Activated CD4-positive, alpha-beta T cell treated with anti-CD3 and anti-CD28 coated beads, Interleukin-2, amount 10 ng/mL, durations not matched to agents 24 days and 14 days (primary cell): Measurements from ENCODE around the gene PSME3. TPM values are rescaled to one million over a fixed set of nuclear protein-coding genes. Genes with fewer than 3 reads are reported as not detected.
"Not testable (repeated sequence)": the region's sequence is repeated elsewhere in the genome, so short reads cannot be mapped to it uniquely, and the experiment has no call there.

Experiments
- DNase-seq: peaks from one replicate; pipeline ENCODE4 v3.0.0; 2022
- H3K27ac Mint-ChIP-seq: one replicate; pipeline ENCODE4 v1.8.0; 2022; ENCODE audit warnings: mild to moderate bottlenecking, mixed read lengths
- H3K27me3 Mint-ChIP-seq: one replicate; pipeline ENCODE4 v1.8.0; 2022; ENCODE audit warnings: mixed read lengths
- H3K36me3 Mint-ChIP-seq: one replicate; pipeline ENCODE4 v1.8.0; 2022; ENCODE audit warnings: low read depth, mild to moderate bottlenecking, mixed read lengths
- H3K4me1 Mint-ChIP-seq: one replicate; pipeline ENCODE4 v1.8.0; 2021; ENCODE audit warnings: mixed read lengths
- H3K4me3 Mint-ChIP-seq: one replicate; pipeline ENCODE4 v1.8.0; 2022; ENCODE audit warnings: mild to moderate bottlenecking, moderate library complexity, mixed read lengths
- H3K9me3 Mint-ChIP-seq: one replicate; pipeline ENCODE4 v1.8.0; 2021; ENCODE audit warnings: mixed read lengths
- intact Hi-C: fragments of 100-400 bp; cut with micrococcal nuclease; formaldehyde crosslinking; loops from one replicate; pipeline ENCODE4 v1.15.1; 2023
- total RNA-seq: library from RNA; stranded (reverse); gene quantifications from 2 replicates; pipeline ENCODE4 v1.2.3, GENCODE V29; 2022

PSME3 gene
- total RNA-seq, 1 donor from 2014 or later, result 232 TPM

- Mint-ChIP-seq H3K36me3 (no peaks in the 10 kb centered on the region), H3K4me1 (peaks cover 2% of the 10 kb centered on the region), H3K27me3 (peaks cover 4% of the 10 kb centered on the region), H3K27ac (no peak overlapping the region), H3K4me3 (no peak overlapping the region), H3K9me3 (no peaks in the 10 kb centered on the region)
- DNase-seq, result no peak
- intact Hi-C loops, result no loop called here
Measured at GRCh38 chr17:42882166-42882565, 49.0 kb downstream of the PSME3 start.

DNA sequence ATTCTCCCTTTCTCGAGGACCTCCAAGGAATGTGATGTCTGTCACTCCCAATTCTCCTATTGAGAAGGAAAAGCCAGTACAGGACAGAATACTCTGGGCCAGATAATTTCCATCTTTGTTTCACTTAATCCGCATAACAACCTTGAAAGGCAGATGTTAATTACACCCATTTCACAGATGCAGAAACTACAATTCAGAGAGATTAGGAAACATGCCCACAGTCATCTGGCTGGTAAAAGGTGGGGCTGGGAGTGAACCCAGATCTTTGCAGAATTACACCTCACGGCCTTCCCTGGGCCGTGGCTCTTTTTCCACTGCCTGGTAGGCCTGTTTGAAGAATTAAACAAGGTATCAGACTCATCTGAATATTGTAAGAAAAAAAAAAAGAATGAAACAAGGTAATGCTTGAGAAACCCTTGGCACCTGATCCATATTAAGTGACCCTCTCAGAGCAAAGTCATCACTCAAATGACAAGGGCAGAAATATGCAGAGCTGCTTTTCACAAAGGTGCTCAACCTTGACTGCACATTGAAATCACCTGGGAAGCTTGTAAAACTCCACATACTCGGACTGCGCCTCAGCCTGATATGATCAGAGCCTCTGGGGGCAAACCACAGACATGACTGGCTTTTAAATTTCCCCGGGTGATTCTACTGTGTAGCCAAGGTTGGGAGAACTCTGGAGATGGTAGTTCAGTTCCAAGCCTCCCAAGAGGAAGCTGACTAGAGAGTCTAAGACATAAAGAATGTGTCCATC lies 50.8 kb downstream of the PSME3 start:
- H3K4me1 Mint-ChIP-seq, result peaks cover 2% of the 10 kb centered on the region
- DNase-seq, result no peak
- no peaks in the 10 kb centered on the region for H3K36me3 Mint-ChIP-seq
- peaks cover 4% of the 10 kb centered on the region for H3K27me3 Mint-ChIP-seq
- intact Hi-C loops, result no loop called here
- no peak overlapping the region for H3K4me3 Mint-ChIP-seq
- no peaks in the 10 kb centered on the region for H3K9me3 Mint-ChIP-seq
- no peak overlapping the region for H3K27ac Mint-ChIP-seq

DNA sequence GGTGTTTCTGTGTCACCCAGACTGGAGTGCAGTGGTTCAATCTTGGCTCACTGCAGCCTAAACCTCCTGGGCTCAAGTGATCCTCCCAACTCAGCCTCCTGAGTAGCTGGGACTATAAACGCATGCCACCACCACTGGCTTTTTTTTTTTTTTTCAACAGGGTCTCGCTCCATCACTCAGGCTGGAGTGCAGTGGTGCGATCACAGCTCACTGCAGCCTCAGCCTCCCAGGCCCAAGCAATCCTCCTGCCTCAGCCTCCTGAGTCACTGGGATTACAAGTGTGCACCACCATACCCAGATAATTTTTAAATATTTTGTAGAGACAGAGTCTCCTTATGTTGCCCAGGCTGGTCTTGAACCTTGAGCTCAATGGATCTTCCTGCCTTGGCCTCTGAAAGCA lies 52.6 kb downstream of the PSME3 start:
- H3K9me3 Mint-ChIP-seq, H3K27ac Mint-ChIP-seq, DNase-seq, H3K4me1 Mint-ChIP-seq, intact Hi-C loops, H3K27me3 Mint-ChIP-seq, H3K4me3 Mint-ChIP-seq, H3K36me3 Mint-ChIP-seq: not testable (repeated sequence)

DNA sequence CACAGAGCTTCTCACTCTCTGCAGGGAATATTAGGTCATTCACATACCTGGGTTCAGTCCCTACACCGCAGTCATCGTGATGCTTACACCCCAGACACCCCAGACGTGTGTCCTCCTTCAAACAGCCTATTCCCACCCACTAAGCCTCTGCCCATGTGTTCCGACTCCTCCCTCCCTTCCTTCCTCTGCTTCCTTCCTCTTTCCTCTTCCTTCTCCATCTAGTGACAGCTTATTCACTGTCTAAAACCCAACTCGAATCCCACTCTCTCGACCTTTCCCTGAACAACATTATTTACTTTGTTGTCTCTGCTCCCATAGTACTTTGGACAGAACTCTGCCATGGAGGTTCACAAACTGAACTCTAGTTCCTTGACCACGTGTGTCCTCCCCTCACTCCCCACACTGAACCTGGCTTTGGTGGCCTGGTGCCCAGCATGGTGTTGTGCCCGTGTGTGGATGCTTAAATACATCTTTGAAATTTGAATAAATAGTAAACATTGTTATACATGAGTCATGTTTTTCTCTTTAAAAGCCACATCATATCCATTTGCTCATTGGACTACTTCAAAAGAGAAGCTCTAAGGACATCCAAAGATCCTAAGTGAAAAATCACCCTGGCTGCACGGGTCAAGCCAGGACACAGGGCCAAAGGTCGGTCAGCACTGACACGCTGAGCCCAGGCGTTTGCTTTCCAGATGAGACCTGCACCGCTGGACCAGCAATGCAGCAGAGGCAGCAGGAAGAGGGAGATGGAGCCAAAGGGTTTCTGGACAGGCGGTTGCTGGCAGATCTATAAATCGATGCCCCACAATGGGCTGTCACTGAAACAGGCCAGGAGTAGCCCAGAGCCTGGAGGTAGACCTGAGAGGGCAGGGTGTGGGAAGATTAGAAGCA lies 53.3 kb downstream of the PSME3 start:
- Mint-ChIP-seq H3K27me3 (peaks cover 5% of the 10 kb centered on the region), H3K9me3 (no peaks in the 10 kb centered on the region), H3K4me3 (no peak overlapping the region), H3K4me1 (peaks cover 2% of the 10 kb centered on the region), H3K36me3 (no peaks in the 10 kb centered on the region), H3K27ac (no peak overlapping the region)
- intact Hi-C loops, result no loop called here
- no peak for DNase-seq

- H3K27ac Mint-ChIP-seq, result no peak overlapping the region
- intact Hi-C loops, result no loop called here
- H3K4me3 Mint-ChIP-seq, result no peak overlapping the region
- H3K36me3 Mint-ChIP-seq, result no peaks in the 10 kb centered on the region
- no peak for DNase-seq
- H3K27me3 Mint-ChIP-seq, result peaks cover 10% of the 10 kb centered on the region
- H3K4me1 Mint-ChIP-seq, result peaks cover 4% of the 10 kb centered on the region
- H3K9me3 Mint-ChIP-seq, result no peaks in the 10 kb centered on the region
Measured at GRCh38 chr17:42889809-42890208, 56.6 kb downstream of the PSME3 start.

DNA sequence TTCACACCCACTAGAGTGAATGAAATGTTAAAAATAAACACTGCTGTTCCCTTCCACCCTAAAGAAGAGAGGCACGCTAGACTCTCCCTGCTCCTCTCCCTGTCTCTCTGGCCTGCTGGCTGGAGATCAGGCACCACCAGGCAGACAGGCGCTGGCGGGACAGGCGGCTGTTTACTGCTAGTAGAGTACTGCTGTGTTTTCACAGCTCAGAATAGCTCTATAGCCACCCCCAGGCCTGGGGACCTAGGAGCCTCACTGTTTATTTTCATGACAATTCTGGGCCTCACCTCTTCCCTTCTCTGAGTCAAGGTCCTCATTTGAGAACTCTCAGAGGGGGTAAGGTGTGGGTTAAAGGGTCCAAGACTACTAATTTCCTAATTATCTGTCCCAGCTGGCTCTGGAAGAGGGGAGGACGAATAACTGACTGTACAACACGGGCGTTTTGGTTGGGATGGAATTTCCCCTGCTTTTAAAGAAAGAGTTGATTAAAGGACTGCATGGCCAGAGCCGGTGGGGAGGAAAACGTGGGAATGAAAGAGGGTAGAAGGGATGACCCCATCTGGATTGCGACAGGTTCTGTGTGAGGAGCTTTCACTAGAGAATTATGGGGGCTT lies 58.4 kb downstream of the PSME3 start:
- Mint-ChIP-seq H3K4me3 (no peak overlapping the region), H3K9me3 (no peaks in the 10 kb centered on the region), H3K27me3 (peaks cover 13% of the 10 kb centered on the region), H3K27ac (no peak overlapping the region), H3K4me1 (peaks cover 2% of the 10 kb centered on the region), H3K36me3 (no peaks in the 10 kb centered on the region)
- intact Hi-C loops, result no loop called here
- no peak for DNase-seq

DNA sequence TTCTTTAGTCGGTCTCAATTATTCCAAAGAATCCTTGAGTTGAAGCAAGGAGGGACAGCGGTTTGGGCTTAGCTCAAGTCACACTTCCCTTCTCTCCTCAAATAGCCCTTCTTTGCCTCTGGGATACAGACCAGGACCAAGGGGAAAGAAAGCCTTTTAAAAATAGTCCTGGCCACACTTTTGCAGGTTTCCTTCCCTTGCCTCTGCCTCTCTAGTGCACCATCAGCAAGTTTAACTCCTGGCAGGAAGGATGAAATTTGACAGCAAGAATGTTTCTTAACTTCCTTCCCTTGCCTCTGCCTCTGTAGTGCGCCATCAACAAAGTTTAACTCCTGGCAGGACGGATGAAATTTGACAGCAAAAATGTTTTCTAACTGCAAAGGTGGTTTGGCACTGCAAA lies 60.2 kb downstream of the PSME3 start:
- Mint-ChIP-seq H3K4me3 (no peak overlapping the region), H3K36me3 (no peaks in the 10 kb centered on the region), H3K27ac (no peak overlapping the region), H3K9me3 (no peaks in the 10 kb centered on the region), H3K4me1 (peaks cover 2% of the 10 kb centered on the region), H3K27me3 (peaks cover 15% of the 10 kb centered on the region)
- DNase-seq, result no peak
- intact Hi-C loops, result no loop called here

Other genes starting within 250 kb of the PSME3 start
- gene RETREG3, start 224.0 kb upstream of the PSME3 start, total RNA-seq, result 35.8 and 38.3 TPM in 2 replicates
- 99.9 and 100 TPM in 2 replicates for gene TUBG1, start 223.7 kb upstream of the PSME3 start, total RNA-seq
- 11.8 and 12.9 TPM in 2 replicates for gene TUBG2, start 174.1 kb upstream of the PSME3 start, total RNA-seq
- 0.77 and 1.1 TPM in 2 replicates for gene PLEKHH3, start 156.4 kb upstream of the PSME3 start, total RNA-seq
- 0.17 and 0.75 TPM in 2 replicates for gene CCR10, start 151.6 kb upstream of the PSME3 start, total RNA-seq
- 3.0 and 3.2 TPM in 2 replicates for gene CNTNAP1, start 150.9 kb upstream of the PSME3 start, total RNA-seq
- 39.5 and 39.6 TPM in 2 replicates for gene EZH1, start 88.4 kb upstream of the PSME3 start, total RNA-seq
- gene RAMP2, start 72.2 kb upstream of the PSME3 start, total RNA-seq, result not detected in 2 replicates
- 89.5 and 93.7 TPM in 2 replicates for gene VPS25, start 59.9 kb upstream of the PSME3 start, total RNA-seq
- 0.12 TPM in 2 replicates for gene WNK4, start 52.8 kb upstream of the PSME3 start, total RNA-seq
- 50.4 and 50.7 TPM in 2 replicates for gene COA3, start 34.7 kb upstream of the PSME3 start, total RNA-seq
- gene CNTD1, start 34.5 kb upstream of the PSME3 start, total RNA-seq, result not detected in 2 replicates
- gene BECN1, start 9.1 kb upstream of the PSME3 start, total RNA-seq, result 94.1 and 106 TPM in 2 replicates
- gene AOC2, start 11.2 kb downstream of the PSME3 start, total RNA-seq, result 3.3 and 4.2 TPM in 2 replicates
- gene AOC3, start 17.8 kb downstream of the PSME3 start, total RNA-seq, result 1.8 and 2.2 TPM in 2 replicates
- gene G6PC1, start 67.4 kb downstream of the PSME3 start, total RNA-seq, result not detected in 2 replicates
- gene AARSD1, start 131.1 kb downstream of the PSME3 start, total RNA-seq, result 78.2 and 78.4 TPM in 2 replicates
- 0.66 and 1.4 TPM in 2 replicates for gene PTGES3L, start 146.7 kb downstream of the PSME3 start, total RNA-seq
- 20.2 and 20.5 TPM in 2 replicates for gene RUNDC1, start 147.2 kb downstream of the PSME3 start, total RNA-seq
- gene RPL27, start 165.0 kb downstream of the PSME3 start, total RNA-seq, result 1,178 and 1,206 TPM in 2 replicates
- 51.9 and 55.2 TPM in 2 replicates for gene IFI35, start 173.4 kb downstream of the PSME3 start, total RNA-seq
- gene VAT1, start 189.0 kb downstream of the PSME3 start, total RNA-seq, result 17.9 and 18.8 TPM in 2 replicates
- 0.07 TPM in 2 replicates for gene RND2, start 191.8 kb downstream of the PSME3 start, total RNA-seq